ENCODE data around the gene TRIO. TPM values are rescaled to one million over a fixed set of nuclear protein-coding genes. Genes with fewer than 3 reads are reported as not detected.

Gene TRIO
- total and polyA plus RNA-seq, 2 experiments from 2014 or later: 18.5 to 78.2 TPM

DNA sequence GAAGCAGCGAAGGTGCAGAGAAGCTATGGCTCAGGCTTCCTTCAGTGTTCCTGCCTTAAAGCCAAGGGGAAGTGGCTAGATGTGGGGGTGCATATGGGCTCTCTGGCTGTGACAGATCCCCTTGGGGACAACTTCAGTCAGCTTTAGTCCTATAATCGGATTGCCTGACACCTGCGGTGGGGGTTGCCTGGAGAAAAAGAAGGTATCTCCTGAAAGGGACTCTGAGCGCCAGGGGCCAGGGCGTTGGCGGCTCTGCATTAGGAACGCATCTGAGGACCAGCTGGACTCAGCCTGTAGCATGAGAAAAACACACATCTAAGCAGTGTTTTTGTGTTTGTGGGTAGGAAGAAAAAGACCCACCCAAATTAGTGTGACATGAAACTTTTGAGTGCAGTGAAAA, 354.2 kb downstream of the TRIO start:
- Histone ChIP-seq H3K27ac (no peak overlapping the region), H2AFZ (no peak overlapping the region), H3K9me2 (replicated peaks; ENCODE audit: insufficient read depth) (no peaks in the 10 kb centered on the region), H3K27me3 (no peaks in the 10 kb centered on the region), H3K4me1 (ENCODE audit: insufficient read depth) (no peaks in the 10 kb centered on the region), H3K79me2 (no peaks in the 10 kb centered on the region), H3K9me3 (ENCODE audit: low read depth) (no peaks in the 10 kb centered on the region), H3K4me3 (no peak overlapping the region), H3K36me3 (replicated peaks; ENCODE audit: insufficient read depth, low read depth) (no peaks in the 10 kb centered on the region), H4K20me1 (ENCODE audit: insufficient read depth, poor library complexity, severe bottlenecking) (no peaks in the 10 kb centered on the region), H3K4me2 (no peak overlapping the region)
- WGBS (ENCODE audit: low lambda C conversion rate, missing lambda C conversion rate): 97% methylated on average over 7 of the region's 7 CpGs
- TF ChIP-seq EZH2 (IDR thresholded peaks at IDR 0.05; ENCODE audit: borderline replicate concordance) (no peak), EZH2phosphoT487 (IDR thresholded peaks at IDR 0.05; ENCODE audit: low read depth, severe bottlenecking, unreplicated experiment) (no peak)
- TF ChIP-seq, protein P1, sequence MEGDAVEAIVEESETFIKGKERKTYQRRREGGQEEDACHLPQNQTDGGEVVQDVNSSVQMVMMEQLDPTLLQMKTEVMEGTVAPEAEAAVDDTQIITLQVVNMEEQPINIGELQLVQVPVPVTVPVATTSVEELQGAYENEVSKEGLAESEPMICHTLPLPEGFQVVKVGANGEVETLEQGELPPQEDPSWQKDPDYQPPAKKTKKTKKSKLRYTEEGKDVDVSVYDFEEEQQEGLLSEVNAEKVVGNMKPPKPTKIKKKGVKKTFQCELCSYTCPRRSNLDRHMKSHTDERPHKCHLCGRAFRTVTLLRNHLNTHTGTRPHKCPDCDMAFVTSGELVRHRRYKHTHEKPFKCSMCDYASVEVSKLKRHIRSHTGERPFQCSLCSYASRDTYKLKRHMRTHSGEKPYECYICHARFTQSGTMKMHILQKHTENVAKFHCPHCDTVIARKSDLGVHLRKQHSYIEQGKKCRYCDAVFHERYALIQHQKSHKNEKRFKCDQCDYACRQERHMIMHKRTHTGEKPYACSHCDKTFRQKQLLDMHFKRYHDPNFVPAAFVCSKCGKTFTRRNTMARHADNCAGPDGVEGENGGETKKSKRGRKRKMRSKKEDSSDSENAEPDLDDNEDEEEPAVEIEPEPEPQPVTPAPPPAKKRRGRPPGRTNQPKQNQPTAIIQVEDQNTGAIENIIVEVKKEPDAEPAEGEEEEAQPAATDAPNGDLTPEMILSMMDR (IDR thresholded peaks at IDR 0.05; ENCODE audit: poor library complexity): no peak
- DNase-seq (ENCODE audit: low spot score): no peak

- DNase-seq (ENCODE audit: low spot score): no peak
- no peaks in the 10 kb centered on the region for H3K36me3 ChIP-seq (replicated peaks; ENCODE audit: insufficient read depth, low read depth)
- no peaks in the 10 kb centered on the region for H3K4me1 ChIP-seq (ENCODE audit: insufficient read depth)
- no peak overlapping the region for H3K4me3 ChIP-seq
- no peaks in the 10 kb centered on the region for H3K27me3 ChIP-seq
- no peaks in the 10 kb centered on the region for H3K9me3 ChIP-seq (ENCODE audit: low read depth)
- TF ChIP-seq, protein P1 (IDR thresholded peaks at IDR 0.05; ENCODE audit: poor library complexity): no peak
- no peak for TF ChIP-seq EZH2 (IDR thresholded peaks at IDR 0.05; ENCODE audit: borderline replicate concordance)
- no peak for TF ChIP-seq EZH2phosphoT487 (IDR thresholded peaks at IDR 0.05; ENCODE audit: low read depth, severe bottlenecking, unreplicated experiment)
- no peaks in the 10 kb centered on the region for H4K20me1 ChIP-seq (ENCODE audit: insufficient read depth, poor library complexity, severe bottlenecking)
- no peaks in the 10 kb centered on the region for H3K9me2 ChIP-seq (replicated peaks; ENCODE audit: insufficient read depth)
- H2AFZ ChIP-seq: no peak overlapping the region
- H3K27ac ChIP-seq: no peak overlapping the region
- H3K79me2 ChIP-seq: no peaks in the 10 kb centered on the region
- H3K4me2 ChIP-seq: no peak overlapping the region
- WGBS (ENCODE audit: low lambda C conversion rate, missing lambda C conversion rate): 85% methylated on average over 18 of the region's 18 CpGs
Observed at GRCh38 chr5:14501353-14502293, 358.5 kb downstream of the TRIO start.

DNA sequence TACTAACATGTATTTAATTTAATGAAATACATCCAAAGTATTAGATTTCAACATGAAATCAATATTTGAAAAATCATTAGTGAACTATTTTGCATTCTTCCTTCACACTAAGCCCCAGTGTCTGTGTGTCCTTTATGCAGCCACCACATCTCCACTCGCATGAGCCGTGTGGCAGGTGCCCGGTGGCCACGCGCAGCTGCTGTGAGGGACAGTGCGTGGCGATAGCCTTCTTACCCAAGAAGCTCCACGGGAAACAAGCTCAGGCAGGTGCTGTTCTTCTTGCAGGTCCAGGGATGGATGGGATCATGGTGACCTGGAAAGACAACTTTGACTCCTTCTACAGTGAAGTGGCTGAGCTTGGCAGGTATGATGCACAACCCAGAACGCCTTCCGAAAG, 359.1 kb downstream of the TRIO start:
- no peak for DNase-seq (ENCODE audit: low spot score)
- Histone ChIP-seq H3K79me2 (no peaks in the 10 kb centered on the region), H3K4me2 (no peak overlapping the region), H3K4me3 (no peak overlapping the region), H3K27ac (no peak overlapping the region), H3K9me3 (ENCODE audit: low read depth) (no peaks in the 10 kb centered on the region), H3K36me3 (replicated peaks; ENCODE audit: insufficient read depth, low read depth) (no peaks in the 10 kb centered on the region), H2AFZ (no peak overlapping the region), H3K27me3 (no peaks in the 10 kb centered on the region), H4K20me1 (ENCODE audit: insufficient read depth, poor library complexity, severe bottlenecking) (no peaks in the 10 kb centered on the region), H3K9me2 (replicated peaks; ENCODE audit: insufficient read depth) (no peaks in the 10 kb centered on the region), H3K4me1 (ENCODE audit: insufficient read depth) (no peaks in the 10 kb centered on the region)
- 98% methylated on average over 10 of the region's 10 CpGs for WGBS (ENCODE audit: low lambda C conversion rate, missing lambda C conversion rate)
- TF ChIP-seq EZH2phosphoT487 (IDR thresholded peaks at IDR 0.05; ENCODE audit: low read depth, severe bottlenecking, unreplicated experiment) (no peak), EZH2 (IDR thresholded peaks at IDR 0.05; ENCODE audit: borderline replicate concordance) (no peak)
- TF ChIP-seq, protein P1 (IDR thresholded peaks at IDR 0.05; ENCODE audit: poor library complexity): no peak
